Midbrain (tissue), 1 donor: ENCODE measurements around the gene PIBF1.
"Not testable (repeated sequence)": the region's sequence is repeated elsewhere in the genome, so short reads cannot be mapped to it uniquely, and the experiment has no call there.

ENCODE experiments used
- DNase-seq: peaks from one replicate; lab custom pipeline; 2025; lab: John Stamatoyannopoulos, UW

Gene PIBF1

DNA sequence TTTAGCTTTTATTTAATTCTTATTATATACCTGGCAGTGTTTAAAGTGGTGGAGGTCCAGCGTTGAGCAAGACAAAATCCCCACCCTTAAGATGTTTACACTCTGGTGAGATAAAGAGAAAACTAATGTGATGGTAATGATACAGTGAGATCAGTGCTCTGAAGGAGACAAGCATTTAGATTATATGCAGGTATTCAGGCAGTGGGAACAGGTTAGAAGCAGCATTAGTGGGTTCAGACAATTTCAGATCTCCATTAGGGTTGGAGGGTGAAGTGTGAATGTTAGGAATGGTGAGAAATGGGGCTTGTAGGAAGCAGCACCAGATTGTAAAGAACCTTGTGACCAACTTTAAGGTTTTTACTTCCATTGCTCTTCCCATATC lies 39.0 kb downstream of the PIBF1 start:
- DNase-seq, result no peak

DNA sequence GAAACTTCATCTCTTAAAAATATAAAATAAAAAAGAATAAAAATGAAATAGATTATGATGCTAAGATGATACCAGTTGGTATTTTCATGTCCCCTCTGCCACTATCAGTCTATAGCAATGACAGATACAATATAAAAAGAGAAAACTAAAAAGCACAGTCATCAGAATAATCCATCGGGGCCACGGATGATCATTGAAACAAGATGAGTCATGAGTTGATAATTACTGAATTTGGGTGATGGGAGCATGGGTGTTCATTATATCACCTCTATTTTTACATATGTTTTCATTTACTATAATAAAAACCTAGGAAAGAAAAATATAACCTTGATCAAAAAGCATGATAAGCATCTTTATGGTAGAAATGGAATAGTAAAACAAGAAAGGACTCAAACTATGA lies 41.1 kb downstream of the PIBF1 start:
- no peak for DNase-seq

DNA sequence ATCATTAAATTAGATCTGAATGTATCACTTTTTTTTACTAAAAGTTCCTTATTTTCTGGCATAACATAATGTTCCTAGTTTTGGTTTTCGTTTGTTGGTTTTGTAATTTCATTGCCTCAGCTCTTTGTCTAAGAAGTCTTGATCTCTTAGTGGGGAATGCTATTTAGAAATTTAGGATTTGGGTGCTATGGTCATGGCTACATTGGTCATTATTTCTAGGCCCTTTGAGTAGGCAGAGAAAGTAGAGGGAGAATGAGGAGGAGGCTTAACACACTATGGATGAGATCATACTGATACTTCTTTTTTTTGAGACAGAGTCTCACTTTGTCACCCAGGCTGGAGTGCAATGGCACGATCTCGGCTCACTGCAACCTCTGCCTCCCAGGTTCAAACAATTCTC lies 41.8 kb downstream of the PIBF1 start:
- no peak for DNase-seq

DNA sequence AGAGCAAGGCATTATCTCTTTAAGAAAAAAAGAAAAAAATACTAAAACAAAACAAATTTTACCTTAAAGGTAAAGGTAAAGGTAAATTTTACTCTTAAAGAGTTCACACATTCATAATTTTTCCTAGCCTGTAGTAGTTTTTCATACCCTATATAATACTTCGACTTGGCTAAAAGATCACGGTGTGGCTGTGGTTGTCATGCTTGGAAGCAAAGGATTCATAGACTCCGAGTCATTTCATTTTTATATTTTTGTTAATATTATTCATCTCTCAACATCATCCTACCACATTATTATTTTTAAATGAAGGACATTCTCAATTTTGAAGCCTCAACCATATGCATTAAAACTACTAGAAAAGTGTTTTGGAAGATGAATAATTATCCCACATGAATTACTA lies 52.7 kb downstream of the PIBF1 start:
- DNase-seq, result no peak

DNA sequence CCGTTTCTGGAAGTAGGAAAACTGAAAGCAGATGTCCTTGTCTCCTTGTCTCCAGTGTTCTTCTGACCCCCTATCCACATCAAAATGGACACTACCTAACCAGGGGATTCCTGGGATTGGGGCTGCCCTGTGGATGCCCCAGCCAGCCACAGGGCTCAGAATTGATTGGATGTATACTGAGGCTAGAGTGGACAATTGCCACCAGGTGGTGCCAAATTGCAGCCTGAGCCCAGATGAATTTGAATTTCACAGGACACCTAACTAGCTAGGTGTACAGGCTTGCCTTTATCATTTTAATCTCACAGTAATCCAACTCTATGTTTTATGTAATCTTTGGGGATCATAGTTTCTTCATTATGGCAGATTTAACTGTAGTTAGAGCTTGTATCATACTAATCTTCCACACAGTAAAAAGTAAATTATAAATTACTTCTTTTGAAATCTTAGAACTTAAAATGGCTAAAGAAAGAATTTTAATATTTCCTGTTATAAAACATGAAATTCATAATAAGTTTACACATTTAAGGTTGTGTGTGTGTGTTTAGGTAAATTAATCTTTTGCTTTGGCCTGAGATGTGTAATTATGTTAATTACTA lies 58.0 kb downstream of the PIBF1 start:
- DNase-seq, result no peak

DNA sequence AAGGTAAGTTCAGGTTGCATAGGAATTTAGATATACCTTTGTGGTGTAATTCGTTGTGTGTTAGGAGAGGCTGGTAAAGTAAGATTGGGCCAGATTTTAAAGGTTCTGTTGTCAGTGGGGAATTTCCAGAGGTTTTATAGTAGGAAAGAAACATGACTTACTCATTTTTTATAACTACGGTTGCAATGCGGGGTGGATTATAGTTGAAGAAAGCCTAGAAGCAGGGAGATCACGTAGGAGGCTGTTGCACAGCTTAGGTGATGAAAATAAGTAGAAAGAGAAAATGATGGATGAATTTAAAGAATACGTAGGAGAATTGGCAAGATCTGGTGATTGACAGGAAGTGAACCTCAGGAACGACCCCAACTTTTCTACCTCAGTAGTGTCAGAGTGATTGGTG lies 61.1 kb downstream of the PIBF1 start:
- DNase-seq, result no peak

DNA sequence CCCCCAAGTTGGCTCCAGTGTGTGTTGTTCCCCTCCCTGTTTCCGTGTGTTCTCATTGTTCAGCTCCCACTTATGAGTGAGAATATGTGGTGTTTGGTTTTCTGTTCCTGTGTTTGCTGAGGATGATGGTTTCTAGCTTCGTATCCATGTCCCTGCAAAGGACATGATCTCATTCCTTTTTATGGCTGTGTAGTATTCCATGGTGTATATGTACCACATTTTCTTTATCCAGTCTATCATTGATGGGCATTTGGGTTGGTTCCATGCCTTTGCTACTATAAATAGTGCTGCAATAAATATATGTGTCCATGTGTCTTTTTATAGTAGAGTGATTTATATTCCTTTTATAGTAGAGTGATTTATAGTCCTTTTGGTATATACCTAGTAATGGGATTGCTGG lies 63.2 kb downstream of the PIBF1 start:
- not testable (repeated sequence) for DNase-seq

DNA sequence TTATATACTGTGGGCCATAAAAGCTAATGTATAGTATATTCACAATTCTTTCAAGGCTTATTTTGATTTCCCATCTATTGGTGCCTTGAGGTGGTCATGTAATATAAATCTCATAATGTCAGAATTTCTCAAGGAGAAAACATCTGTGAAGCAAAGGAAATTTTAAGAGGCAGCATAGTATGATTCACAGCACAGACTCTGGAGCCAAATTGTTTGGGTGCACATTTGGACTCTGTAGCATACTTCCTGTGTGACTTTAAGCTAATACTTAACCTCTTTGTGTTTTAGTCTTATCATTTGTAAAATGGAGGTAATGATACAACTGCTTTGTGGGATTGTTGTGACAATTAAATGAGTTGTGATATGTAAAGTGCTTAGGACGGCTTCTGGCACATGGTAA lies 67.6 kb downstream of the PIBF1 start:
- no peak for DNase-seq

DNA sequence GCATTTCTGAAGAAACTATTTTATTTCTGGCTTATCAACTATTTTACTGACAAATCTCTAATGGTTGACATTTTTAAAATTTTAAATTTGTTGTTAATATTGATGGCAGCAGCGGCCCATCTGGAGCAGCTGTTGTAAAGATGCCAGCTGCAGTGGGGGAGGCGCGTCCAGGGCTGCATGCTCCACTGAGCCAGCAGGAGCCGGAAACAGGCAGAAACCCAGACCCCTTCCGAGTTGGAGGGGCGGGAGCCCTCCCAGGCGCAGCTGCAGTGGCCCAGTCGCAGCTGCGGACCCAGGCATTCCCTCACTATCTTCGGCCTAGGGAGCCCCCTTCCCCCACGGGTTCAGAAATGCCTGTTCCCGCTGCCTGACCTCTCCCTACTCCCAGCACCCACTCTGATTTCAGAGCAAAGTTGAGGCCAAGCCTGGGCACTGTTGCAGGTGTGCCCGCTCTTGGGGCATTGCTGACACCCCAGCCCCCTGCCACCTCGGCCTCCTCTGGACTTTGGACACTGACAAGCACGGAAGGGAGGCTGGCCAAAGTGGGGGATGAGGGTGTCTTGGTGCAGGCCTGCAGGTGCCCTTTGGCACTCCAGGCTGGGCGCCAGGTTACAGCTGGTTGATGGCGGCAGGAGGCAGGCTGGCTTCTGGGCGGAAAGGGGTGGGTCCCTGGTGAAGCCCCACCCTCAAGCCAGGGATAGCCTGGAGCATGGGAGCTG lies 69.2 kb downstream of the PIBF1 start:
- DNase-seq, result no peak

DNA sequence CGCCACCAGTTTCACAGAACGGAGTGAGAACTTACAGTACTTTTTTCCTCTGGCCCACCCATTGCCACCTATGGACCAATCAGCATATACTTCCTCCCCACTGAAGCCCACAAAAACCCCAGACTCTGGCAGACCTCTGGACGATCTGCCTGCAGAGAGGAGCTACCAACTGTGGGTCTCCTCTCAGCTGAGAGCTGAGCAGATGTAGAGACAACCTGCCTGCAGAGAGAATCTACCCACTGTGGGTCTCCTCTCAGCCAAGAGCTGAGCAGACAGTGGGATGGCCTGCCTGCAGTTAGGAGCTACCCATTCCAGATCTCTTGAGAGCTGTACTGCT lies 69.7 kb downstream of the PIBF1 start:
- no peak for DNase-seq

DNA sequence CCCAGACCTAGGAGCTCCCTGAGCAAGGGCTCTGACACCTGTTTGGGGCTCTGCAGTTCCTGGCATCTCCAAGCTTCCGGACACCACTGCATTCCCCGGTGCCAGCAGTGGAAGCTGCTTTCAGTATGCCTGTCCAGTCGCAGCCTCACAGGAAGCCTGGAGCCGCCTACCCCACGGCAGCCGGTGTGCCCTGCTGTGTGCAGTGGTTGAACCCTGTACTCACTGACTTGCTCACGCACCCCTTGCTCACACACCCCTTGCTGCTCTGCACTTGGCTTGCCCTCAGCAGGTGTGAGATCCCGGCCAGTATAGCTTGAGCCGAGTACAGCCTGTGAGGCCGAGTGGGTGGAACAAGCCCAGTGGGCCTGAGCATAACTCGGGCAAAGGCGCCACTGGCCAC lies 70.3 kb downstream of the PIBF1 start:
- no peak for DNase-seq

DNA sequence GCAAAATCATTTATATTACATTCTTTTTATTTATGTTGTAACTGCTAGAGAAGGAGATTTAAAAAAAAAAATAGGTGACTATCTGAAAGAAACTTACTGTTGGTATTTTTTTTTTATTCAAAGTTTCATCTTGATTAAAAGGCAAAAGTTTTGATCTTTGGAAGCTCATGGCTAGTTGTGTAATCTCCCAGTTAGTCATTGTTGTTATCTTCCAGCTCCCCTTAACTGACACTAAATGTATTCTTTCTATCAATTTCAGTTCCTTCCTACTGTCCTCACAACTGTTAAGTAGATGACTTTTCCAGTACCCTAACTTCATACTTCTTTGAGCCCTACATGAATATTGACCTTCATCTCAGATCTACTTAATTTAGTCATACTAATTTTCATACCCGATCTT lies 71.1 kb downstream of the PIBF1 start:
- DNase-seq, result no peak

DNA sequence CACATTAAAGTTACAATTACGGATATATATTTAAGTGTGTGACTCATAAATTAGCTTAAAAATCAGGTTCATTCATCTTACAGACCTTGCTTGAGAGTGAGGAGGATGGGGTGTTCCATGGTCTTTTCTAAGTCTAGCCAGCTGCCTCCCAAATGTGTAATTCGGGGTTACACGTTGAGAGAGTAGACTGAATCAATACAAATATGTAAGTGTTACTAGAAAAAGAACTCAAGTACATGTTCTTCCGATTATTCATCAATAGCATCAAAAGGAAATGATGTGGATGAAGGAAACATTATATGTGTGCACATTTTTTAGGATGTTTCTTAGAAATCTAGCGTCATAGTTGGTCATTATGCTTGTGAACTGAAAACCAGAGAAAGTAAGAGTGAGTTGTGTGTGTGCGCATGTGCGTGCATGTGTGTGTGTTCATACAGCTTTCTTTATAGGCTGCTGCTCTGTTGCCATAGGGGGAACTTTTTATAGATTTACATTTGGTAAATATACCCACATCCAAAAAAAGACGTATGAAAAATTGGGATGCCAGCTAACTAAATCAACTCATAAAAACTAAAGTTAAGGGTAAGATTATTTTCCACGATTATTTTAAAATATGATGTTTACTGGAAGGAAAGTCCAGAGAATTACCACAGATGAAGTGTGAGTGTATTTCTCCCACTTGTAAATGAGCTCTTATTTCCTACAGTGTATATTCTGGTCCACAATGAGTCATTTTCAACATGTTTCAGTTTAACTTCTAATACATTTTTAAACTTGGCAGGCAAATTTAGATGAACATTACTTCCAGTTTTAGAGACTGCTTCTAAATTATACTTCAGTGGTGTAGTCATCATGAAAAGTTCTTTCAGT lies 82.4 kb downstream of the PIBF1 start:
- DNase-seq, result no peak

DNA sequence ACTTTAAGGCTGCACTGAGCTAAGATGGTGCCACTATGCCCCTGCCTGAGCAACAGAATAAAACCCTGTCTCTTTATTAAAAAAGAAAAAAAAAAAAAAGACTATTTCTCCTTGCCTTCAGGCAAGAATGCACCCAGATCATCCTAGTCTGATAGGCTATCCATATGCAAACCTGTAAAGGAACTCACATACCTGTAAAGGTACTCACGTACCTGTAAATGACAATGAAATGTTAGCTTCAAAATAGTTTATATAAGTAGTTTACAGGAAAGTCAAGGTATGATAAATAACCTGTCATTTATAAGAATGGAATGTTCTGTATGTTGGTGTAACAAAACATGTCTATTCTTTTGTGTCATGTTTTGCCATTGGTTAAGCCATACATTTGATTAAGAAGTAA lies 86.3 kb downstream of the PIBF1 start:
- no peak for DNase-seq

DNA sequence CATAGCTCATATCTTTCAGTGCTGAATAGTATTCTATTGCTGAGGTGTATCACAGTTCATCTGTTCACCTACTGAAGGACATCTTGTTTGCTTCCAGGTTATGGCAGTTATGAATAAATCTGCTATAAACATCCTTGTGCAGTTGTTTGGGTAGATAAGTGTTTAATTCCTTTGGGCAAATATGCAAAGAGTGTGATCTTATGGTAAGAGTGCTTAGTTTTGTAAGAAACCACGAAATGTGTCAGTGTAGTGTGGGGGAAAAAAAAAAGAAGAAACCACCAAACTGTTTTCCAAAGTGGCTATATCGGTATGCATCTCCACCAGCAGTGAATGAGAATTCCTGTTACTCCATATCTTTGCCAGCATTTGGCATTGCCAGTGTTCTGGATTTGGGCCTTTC lies 93.3 kb downstream of the PIBF1 start:
- no peak for DNase-seq

DNA sequence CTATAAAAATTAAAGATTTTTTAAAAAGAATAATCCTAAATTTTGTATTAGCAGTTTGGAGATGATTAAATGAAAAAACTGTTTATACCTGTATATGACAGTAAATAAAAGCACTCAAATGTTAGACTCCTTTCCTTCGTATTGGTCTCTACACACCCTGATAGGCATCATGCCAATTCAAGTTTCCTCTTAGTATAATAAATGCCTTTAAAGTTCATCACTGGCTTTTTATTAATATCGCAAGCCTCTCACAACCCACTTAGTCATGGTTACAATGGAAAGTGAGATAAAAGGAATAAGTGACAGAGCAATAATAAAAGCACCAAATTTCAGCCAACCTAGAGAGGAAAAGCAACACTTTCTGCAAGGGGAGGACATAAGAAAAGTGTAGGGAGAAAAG lies 102.2 kb downstream of the PIBF1 start:
- DNase-seq, result no peak

DNA sequence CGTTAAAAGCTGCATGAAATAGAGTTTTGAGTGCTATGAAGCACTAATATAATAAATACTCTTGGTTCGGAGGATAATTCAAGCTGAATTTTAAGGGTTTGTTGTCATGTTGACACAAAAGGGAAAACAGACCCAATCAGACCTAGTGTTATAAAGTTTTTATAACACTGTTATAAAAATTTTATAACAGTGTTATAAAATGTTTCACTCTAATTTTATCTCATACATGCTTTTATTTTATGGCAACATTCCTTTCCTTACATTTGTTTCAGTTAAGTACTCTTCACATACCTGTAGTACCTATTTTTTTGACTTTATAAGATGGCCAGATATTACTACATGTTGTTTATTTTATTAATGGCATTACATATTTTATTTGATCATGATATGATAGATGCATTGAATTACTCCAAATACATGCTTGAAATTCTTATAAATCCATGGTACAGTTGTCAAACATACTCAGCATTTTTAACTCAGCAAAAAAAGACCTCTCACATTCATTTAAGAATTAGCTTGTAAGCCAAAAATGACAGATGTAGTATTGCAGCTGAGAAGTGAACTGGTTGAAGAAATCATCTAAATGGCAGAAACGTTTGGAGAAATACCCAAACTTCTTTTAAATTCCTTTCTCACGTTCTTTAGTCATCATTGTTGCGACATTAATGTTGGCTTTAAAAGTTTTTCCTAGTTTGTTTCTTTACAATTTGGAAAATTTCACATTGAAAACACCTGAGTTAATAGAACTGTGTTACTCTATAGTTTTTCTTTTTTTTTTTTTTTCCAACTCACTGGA lies 104.5 kb downstream of the PIBF1 start:
- no peak for DNase-seq

DNA sequence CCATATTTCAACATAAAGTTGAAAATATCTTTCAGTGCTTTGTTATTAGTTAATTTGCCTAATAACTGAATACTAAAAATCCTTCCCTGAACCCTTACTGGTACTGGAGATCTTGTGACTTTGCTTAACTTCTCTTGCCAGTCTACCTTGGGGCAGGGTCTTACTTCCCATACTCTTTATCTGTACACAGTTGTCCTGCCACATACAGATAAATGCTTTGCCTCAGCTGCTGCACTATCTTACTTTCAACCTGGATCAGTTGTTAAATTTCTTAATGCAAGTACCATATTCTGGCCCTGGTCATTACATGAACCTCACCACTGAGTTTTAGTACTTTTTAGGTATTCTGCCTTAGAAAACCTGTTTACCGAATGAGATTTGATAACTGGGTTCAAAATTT lies 107.6 kb downstream of the PIBF1 start:
- no peak for DNase-seq

DNA sequence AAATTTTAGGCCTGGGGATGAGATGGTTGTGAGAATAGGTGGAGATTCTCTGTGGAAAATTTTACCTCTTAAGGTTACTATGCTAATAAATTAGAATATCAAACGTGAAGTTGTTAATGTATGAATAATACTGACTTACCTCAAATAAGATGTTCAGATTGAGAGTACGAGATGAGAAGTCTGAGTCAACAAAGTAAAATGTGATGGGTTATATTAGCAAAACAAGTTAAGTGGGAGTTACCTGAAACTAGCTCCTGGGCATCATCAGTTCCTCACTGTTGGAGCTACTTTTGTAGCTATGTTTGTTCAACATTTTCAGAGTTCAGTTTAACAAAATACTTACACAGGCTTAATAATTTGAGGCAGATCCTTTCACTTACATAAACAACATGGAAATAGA lies 108.6 kb downstream of the PIBF1 start:
- DNase-seq, result no peak

DNA sequence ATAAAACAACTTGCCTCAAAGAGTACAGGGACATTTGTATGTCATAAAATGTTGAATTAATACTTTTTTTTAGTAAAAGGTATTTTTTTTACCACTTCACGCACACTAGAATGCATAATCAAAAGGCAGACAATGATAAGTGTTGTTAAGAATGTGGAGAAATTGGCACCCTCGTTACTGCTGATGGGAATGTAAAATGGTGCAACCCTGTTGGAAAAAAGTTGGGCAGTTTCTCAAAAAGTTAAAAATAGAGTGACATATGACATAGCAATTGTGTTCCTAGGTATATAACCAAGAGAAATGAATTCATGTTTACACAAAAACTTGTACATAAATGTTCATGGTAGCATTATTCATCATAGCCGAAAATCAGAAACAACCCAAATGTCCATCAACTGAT lies 109.5 kb downstream of the PIBF1 start:
- no peak for DNase-seq

DNA sequence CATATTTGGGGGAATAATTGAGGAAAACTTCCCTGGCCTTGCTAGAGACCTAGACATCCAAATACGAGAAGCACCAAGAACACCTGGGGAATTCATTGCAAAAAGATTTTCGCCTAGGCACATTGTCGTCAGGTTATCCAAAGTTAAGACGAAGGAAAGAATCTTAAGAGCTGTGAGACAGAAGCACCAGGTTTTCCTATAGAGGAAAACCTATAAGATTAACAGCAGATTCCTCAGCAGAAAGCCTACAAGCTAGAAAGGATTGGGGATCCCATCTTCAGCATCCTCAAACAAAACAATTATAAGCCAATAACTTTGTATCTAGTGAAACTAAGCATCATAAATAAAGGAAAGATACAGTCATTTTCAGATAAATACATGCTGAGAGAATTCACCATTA lies 114.9 kb downstream of the PIBF1 start:
- no peak for DNase-seq

DNA sequence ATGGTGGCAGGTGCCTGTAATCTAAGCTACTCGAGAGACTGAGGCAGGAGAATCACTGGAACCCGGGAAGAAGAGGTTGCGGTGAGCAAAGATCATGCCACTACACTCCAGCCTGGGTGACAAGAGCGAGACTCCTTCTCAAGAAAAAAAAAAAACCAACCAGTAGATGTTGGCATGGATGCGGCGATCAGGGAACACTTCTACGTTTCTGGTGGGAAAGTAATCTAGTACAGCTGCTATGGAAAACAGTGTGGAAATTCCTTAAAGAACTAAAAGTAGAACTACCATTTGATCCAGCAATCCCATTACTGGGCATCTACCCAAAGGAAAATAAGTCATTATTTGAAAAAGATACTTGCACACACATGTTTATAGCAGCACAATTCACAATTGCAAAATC lies 119.6 kb downstream of the PIBF1 start:
- DNase-seq, result not testable (repeated sequence)

DNA sequence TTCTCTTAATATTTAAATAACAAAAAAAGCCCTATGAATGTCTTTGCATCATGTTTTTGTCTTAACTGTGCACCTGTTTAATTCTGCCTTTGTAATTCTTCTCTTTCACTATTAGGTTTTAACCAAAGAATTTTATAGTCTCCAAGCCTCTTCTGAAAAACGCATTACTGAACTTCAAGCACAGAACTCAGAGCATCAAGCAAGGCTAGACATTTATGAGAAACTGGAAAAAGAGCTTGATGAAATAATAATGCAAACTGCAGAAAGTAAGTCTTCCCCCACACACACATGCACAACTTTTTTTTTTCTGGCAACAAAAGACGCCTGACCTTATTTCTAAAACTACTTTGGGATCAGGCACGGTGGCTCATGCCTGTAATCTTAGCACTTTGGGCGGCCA lies 126.5 kb downstream of the PIBF1 start:
- no peak for DNase-seq
